K562 (cell line): ENCODE measurements around the gene MYO1A. TPM values are rescaled to one million over a fixed set of nuclear protein-coding genes. Genes with fewer than 3 reads are reported as not detected.

Source experiments
- AFF1 ChIP-seq, 2 experiments: fragments of 450-650 bp; IDR thresholded peaks; 2 replicates each; pipeline ENCODE4 v1.6.1; 2018; ENCODE audit warnings: mild to moderate bottlenecking in 2 of 2, low read depth in 1 of 2; ENCODE audit not compliant: partially characterized antibody in 2 of 2
- AFF4 ChIP-seq: sonication (generic); formaldehyde crosslinking; IDR thresholded peaks from 2 replicates; pipeline ENCODE4 v1.8.0; 2023; ENCODE audit warnings: mild to moderate bottlenecking, missing genetic modification reagents
- POLR2AphosphoS5 ChIP-seq: IDR thresholded peaks from 2 replicates; pipeline ENCODE4 v1.6.1; 2011; ENCODE audit warnings: mild to moderate bottlenecking, low read depth, low read length, moderate library complexity; ENCODE audit not compliant: control insufficient read depth, insufficient read depth
- PRPF4 ChIP-seq: fragments of 200-400 bp; formaldehyde crosslinking; IDR thresholded peaks from one replicate; pipeline ENCODE4 v1.6.1; 2017; ENCODE audit warnings: low read length, low read depth, mild to moderate bottlenecking; ENCODE audit not compliant: insufficient read depth, poor library complexity, severe bottlenecking
- RBBP5 ChIP-seq: fragments of 200-600 bp; sonication (generic); IDR thresholded peaks from 2 replicates; pipeline ENCODE4 v1.6.1; 2012; ENCODE audit warnings: borderline replicate concordance, mild to moderate bottlenecking, low read length, control low read depth, inconsistent platforms; ENCODE audit not compliant: insufficient read depth, poor library complexity, severe bottlenecking
- YY1 ChIP-seq, 3 experiments: IDR thresholded peaks; 2 replicates each; pipeline ENCODE4 v1.6.1; 2011; ENCODE audit warnings: low read length in 2 of 3, mild to moderate bottlenecking in 2 of 3, moderate library complexity in 2 of 3, borderline replicate concordance in 1 of 3, control low read depth in 1 of 3, low read depth in 1 of 3; ENCODE audit not compliant: insufficient read depth in 3 of 3, insufficient replicate concordance in 2 of 3, control insufficient read depth in 1 of 3, insufficient read length in 1 of 3; ENCODE audit errors: extremely low read depth in 1 of 3
- ZNF766 ChIP-seq: fragments of 200-800 bp; sonication (Bioruptor generic); conservative IDR thresholded peaks from 2 replicates; pipeline ENCODE4 v1.6.1; 2016; ENCODE audit warnings: missing genetic modification characterization, missing compliant biosample characterization
- polyA plus RNA-seq, 8 experiments: library from polyadenylated mRNA; depleted of rRNA in 4 of 8; stranded (reverse) in 5 of 8; unstranded in 3 of 8; fragments of >200 nt; fragmentation: Nextera tagmentation in 2 of 8; fragmentation: Illumina TruSeq in 1 of 8; extraction: Ambion mirVana in 2 of 8; extraction: Trizol in 1 of 8; gene quantifications; 2 replicates each; pipeline versions ENCODE4 v1.2.1 to v1.2.3, GENCODE V29; 2011 to 2014; ENCODE audit warnings: inconsistent platforms in 1 of 8, missing spikeins in 1 of 8
- total RNA-seq, 7 experiments: library from RNA; depleted of rRNA in 6 of 7; stranded (reverse); fragments of >200 nt in 6 of 7; fragmentation: Illumina TruSeq in 2 of 7; extraction: Trizol in 2 of 7; gene quantifications; 2 replicates each; pipeline versions ENCODE4 v1.2.1 to v1.2.3, GENCODE V29; 2011 to 2021; ENCODE audit warnings: low replicate concordance in 1 of 7

Gene MYO1A
- total and polyA plus RNA-seq, 9 of the 15 experiments (the other 6 are each of a cell fraction or from before 2014, with no cell fraction given): 0.03 to 0.29 (median 0.14) TPM; not detected in 2

- TF ChIP-seq ZNF766: no peak
- TF ChIP-seq RBBP5: no peak
- no peak for TF ChIP-seq PRPF4
- peak; percentile 63; the same call in 1 of the 2 replicates for TF ChIP-seq POLR2AphosphoS5
- TF ChIP-seq AFF1 (IDR thresholded peaks at IDR 0.05; ENCODE audit: low read depth in 1 of 2, partially characterized antibody in 2 of 2): no peak
- TF ChIP-seq YY1 (IDR thresholded peaks at IDR 0.05; ENCODE audit: borderline replicate concordance in 1 of 3, control insufficient read depth in 1 of 3, extremely low read depth in 1 of 3, insufficient read depth in 3 of 3, insufficient read length in 1 of 3, insufficient replicate concordance in 2 of 3, low read depth in 1 of 3, low read length in 2 of 3): no peak
- TF ChIP-seq AFF4: 0 out of 2 replicates have a peak, but pooled peaks have one; percentile 57
These were observed 39.6 kb upstream of the MYO1A start (continued) for GRCh38 chr12:57089271-57090245.
